HG03280 (cell line): ENCODE measurements around the gene GPR42.

ENCODE experiments used
- ATAC-seq: cut with Tn5 transposase; IDR thresholded peaks from one replicate; pipeline ENCODE4 v1.9.1; 2021; ENCODE audit warnings: mild to moderate bottlenecking, moderate library complexity; ENCODE audit not compliant: unreplicated experiment

The GPR42 gene

GRCh38 chr19:35417713-35418534 is 47.1 kb downstream of the GPR42 start:
- ATAC-seq: no peak

DNA sequence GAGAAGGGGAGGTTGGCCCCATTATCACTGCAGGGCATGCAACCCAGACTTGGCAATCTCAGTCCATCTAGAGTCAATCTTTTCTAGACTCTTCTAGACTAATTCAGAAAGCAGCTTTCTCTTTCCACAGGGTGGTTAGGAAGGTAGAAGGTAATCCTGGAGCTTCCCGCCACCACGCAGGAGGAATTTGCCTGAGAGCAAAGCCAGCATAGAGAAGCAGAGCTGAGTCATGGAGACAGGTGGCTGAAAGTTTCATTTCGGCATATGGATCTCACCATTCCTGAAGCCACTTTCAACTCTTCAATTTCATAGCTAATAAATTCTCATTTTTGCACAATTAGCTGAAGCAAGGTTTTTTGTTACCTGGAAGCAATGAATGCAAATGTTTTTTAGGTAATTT is 48.2 kb downstream of the GPR42 start:
- no peak for ATAC-seq

DNA sequence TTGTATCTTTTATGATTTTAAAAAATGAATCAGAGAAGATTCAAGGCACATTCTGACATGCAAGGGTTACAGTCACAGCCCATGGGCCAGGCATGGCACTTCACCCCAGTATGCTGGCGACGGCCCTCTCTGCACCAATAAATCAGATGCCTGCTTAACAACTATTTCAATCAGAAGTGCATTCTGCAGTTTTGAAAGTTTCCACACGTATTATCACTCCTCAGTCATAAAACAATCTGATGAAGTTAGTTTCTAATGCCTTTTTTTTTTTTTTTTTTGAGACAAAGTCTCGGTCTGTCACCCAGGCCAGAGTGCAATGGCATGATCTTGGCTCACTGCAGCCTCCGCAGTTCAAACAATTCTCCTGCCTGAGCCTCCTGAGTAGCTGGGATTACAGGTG is 48.9 kb downstream of the GPR42 start:
- no peak for ATAC-seq

DNA sequence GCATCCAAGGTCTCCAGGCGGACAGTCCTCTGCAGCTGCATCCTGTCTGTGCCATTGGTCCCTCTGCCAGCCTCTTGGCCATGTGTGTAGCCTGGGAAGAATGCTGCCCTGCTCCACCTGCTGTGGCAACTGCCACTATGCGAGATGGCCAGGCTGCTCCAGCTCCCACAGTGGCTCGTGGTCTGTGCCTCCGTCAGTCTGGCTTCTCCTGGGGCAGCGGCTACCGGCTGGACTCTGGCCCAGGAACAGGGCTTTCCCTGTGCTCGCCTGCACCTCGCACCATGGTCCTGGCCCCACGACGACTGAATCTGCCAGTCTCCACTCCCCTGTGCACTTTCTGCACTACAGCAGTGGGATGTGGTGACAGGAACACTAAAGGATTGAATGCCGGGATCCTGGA is 50.5 kb downstream of the GPR42 start:
- no peak for ATAC-seq
